Muscle of back (tissue), 11 donors: ENCODE results near the gene PNPLA3. TPM values are rescaled to one million over a fixed set of nuclear protein-coding genes. Genes with fewer than 3 reads are reported as not detected.
A peak's percentile ranks its signal among the peaks of the same experiment; 100 is the strongest.

Experiments
- DNase-seq, 3 donors: peaks; one replicate each; pipeline versions ENCODE4 v3.0.0 to v3.0.0-alpha.2; 2013
- polyA plus RNA-seq, 10 donors: library from polyadenylated mRNA; unstranded; fragments of 120-200 nt; gene quantifications; one replicate each; pipeline ENCODE4 v1.2.1, GENCODE V29; 2013; ENCODE audit not compliant: insufficient read length in 10 of 10

The PNPLA3 gene
- polyA plus RNA-seq, 10 donors = 0.21 to 1.1 (median 0.46) TPM

DNA sequence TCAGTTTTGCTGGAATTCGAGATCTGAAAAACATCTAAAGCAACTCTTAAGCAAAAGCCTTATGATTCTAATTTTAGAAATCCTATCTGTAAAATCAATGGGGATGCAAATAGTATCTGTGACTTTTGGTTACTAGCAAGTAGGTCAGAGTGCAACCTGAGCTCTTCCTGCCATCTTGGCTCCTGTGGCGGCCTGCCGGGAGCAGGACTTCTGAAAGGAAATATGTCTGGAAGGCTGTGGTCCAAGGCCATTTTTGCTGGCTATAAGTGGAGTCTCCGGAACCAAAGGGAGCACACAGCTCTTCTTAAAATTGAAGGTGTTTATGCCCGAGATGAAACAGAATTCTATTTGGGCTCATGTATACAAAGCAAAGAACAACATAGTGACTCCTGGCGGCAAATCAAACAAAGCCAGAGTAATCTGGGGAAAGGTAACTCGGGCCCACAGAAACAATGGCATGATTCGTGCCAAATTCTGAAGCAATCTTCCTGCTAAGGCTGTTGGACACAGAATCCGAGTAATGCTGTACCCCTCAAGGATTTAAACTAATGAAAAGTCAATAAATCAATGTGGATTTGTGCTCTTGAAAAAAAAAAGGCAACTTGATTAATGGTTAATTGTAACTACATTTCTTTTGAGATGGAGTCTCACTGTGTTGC, 33.3 kb downstream of the PNPLA3 start:
- DNase-seq = no peak

DNA sequence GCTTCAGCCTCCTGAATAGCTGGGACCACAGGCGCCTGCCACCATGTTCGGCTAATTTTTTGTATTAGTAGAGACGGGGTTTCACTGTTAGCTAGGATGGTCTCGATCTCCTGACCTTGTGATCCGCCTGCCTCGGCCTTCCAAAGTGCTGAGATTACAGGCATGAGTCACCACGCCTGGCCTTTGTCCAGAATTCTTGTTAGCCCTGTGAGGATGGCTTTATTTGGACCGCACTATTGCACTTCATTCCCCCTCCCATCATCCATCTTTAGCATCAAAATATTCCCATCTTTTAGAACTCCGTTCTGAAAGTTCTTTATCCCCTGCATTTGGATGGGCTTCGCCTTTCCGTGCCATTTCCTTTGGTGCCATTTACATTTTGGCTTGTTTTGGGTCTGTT, 34.3 kb downstream of the PNPLA3 start:
- no peak for DNase-seq

DNA sequence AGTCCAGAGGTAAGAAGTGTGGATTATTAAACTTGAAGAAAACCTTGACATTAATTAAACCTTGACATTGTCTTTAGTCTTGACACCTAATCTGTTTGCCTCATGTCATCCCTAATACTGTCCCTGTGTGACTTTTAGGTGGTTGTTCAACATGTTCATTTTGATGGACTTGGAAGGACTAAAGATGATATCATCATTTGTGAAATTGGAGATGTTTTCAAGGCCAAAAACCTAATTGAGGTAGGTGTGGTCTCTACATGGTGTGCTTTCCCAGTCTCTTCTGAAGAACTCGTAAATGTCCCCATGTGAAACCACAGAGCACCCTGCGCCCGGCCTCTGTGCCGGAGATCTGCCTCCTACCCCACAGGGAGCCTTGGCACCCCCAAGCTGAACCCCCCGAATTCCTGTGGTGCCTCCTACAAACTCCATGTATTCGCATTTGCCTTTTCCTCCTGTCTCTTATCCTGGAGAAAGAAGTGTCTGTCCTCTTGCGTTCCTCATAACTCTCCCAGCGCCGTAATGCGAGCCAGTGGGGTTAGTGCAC, 40.8 kb downstream of the PNPLA3 start:
- no peak for DNase-seq

DNA sequence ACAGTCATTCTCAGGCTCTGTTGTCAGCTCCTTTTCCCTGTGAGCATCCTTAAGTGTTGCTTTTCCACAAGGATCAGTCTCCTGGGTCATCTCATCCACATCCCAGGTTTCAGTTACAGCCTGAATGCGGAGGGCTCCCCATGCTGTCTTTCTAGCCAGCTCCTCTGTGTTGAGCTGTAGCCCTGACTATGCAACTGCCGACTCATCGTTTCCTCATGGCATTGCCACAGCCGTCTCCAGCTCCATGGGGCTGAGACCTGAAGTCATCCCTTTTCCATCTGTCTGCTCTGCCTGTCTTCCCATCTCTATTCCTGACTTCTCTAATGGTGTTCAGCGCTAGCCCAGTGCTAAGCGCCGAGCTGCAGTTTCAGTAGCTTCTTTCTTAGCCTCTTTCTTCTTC, 43.5 kb downstream of the PNPLA3 start:
- no peak for DNase-seq

DNA sequence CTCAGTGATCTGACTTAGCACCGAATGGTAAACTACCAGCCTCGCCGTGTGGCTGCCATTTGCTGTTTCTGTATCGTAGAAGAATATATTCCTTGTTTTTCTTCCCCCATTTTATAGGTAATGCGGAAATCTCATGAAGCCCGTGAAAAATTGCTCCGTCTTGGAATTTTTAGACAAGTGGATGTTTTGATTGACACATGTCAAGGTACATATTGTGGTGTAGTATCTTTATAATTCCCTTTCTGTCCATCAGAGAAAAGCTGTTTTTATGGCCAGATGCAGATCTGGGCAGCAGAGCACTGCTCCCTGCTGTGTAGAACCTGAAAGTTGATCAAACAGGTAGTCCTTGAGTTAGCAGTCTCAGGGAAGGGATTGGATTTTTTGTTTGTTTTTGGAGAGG, 45.0 kb downstream of the PNPLA3 start:
- no peak for DNase-seq

DNA sequence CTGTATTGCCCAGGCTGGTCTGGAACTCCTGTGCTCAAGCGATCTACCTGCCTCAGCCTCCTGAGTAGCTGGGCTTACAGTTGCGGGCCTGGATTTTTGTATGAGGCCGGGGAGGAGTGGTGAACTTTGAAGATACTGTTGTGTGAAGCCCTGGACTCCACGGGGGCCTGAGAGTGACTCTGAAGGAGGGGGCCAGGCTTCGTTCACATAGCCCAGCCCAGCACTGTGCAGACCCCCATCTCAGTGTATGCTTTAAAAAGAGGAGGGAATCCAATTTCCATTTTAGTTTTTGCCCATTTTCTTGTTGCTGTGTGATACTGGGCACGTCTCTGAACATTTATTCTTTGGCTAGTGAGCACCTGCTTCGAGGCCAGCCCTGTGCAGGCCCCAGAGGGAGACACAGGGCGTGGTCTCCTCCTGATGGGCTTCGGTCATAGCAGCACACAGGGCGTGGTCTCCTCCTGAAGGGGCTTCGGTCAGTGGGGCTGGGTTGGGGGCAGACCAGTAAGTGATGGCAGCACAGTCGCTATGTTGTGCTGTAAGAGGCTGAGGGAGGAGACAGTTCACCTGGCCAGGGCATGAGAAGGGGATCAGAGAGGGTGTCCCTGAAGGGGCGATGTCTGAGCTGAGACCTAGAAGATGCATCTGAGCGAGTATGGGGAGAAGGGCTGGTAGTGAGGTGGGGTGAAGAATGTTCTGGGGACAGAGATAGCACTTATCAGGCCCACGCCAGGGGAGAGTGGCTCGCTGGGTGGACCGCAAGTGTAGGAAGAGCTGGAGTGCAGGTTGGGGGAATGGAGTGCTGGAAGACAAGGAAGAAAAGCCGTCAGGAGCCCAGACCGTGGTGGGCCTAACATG, 45.6 kb downstream of the PNPLA3 start:
- DNase-seq = no peak

DNA sequence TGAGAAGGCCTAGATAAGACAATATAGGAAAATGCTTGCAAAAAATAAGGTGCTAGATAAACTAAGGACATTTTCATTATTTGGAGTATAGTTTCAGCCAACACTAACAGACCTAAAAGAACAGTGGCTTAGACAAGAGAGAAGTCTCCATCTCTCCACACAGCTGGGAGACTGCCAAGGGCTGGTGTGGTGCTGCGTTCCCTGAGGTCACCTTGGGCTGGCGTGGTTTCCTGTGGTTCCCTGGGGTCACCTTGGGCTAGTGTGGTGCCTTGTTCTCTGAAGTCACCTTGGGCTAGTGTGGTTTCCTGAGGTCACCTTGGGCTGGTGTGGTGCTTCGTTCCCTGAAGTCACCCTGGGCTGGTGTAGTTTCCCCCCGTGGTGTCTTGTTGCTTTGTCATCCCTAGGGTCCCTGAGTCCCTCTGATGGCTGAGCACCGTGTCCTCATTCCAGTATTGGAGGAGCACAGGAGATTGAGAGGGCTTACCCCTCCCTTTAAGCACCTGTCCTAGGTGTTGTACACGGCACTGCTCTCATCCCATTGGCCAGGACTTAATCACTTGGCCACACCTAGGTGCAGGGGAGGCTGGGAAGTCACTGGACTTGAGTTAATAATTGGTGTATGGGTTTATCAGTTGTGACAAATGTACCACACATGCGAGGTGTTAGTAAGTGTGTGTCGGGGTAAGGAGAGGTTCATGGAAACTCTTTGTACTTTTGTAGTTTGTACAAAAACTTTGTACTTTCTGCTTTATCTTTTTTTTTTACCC, 46.6 kb downstream of the PNPLA3 start:
- DNase-seq = no peak

DNA sequence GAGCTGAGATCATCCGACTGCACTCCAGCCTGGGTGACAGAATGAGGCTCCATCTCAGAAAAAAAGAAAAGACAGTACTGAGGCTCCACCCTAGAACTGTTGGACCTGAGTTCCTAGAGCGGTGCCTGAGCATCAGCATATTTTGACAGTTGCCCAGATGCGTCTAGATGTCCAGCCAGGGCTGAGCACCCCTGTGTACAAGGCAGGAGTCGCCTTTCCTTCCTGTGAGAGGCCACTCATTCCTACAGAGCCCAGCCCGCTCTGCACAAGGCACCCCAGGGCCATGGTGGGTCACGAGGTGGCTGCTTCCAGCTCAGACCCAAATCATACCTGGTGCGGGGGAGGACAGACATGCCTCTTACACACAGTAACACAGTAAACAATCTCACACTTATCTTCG, 47.5 kb downstream of the PNPLA3 start:
- no peak for DNase-seq

DNA sequence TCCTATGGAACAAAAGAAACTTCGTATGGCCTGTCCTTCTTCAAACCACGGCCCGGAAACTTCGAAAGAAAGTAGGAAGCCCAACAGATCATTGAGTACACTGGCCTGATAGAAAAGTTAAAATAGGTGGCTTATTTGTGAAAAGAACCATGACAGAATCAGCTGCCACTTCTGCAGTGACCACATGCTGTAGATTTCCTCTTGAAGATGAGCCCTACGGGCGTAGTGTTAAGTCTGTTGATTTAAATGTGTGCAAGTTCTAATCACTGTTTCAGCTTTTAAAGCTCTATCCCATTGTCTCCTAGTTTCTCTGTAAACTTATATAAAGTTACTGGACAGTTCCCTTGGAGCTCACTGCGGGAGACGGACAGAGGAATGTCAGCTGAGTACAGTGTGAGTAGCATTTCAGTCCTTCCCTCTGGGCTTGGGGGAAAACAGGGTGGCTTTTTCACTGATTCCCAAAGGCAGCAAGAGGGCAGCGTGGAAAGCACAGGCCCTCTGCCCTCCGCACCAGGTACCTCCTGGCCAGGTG, 49.4 kb downstream of the PNPLA3 start:
- DNase-seq = no peak

DNA sequence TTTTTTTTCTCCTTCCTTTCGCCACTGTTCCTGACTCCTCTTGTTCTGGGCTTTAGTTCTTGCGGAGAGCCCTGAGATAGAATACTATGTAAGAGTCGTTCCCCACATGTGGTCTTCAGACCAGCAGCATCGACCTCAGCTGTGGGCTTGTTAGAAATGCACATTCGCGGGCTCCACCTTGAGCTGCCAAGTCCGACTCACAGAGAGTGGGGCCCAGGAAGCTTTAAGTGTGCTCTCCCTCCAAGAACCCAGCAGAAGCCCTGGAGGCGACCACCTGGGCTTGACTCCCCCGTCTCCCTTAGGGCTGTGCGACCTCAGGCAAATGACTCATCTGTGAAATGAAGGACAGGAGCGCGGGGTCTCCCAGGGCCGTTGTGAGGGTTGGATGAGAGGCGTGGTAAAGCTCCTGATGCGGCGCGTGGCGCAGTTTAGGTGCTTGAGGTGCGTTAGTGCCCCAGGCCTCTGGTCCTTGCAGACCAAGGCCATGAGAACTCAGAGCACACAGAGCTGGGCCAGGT, 50.5 kb downstream of the PNPLA3 start:
- no peak for DNase-seq

DNA sequence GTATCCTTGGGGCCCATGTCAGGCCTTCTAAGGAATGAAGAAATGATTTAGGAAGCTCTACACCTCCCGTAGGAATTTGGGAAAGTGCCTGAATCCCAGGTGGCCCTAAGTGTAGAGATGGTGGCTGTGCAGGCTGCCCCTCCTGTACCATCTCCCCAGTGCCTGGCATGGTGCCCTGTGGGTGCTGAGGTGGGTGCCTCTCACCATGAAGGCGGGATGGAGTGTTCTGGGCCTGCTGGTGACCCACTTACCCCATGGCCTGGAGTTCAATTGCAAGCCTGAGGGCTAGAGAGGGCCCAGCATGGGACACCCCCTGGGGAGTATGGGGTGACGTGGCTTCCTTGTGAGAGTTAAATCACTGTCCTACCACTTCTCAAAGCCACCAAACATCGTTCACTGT, 51.4 kb downstream of the PNPLA3 start:
- no peak for DNase-seq

DNA sequence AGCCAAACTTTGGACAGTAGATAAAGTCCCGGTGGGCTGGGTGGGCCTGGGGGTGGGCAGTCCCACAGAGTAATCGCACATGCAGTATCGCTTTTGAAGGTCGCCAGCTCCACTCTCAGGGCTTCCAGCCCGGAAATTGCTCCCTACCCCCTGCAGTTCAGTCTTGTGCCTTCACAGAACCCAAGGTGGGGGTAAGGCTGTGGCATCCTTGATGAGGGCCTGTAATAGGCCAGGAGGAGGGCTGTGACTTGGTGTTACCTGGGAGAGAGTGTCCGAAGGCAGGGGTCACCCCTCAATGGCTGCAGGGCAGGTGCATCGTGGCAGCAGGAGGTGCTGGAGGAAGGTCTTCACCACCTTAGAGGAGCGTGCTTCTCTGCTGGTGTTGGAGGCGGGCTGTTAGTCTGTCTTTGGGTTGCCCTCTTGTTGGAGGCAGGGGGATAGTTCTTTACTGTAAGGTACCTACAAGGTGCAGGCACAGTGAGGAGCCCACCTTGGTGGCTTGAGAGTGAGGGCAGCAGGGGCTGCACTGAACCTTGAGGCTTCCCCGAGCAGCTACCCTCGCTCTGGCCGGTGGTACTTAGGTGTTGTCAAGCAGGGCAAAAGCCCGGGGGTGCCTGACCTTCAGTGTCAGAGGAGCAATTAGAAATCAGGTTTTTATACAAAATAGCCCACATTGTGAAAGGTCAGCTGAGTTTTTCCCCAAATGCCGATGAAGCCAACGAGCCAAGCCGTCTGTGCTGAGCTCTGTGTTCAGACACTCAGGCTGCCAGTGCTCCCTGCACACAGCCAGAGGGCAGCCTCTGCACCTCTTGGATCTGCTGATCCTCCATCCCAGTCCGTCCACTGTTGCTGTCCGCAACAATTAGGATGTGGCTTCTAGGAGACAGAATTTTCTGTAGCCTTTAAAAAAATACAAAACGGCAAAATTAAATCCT, 53.5 kb downstream of the PNPLA3 start:
- no peak for DNase-seq

DNA sequence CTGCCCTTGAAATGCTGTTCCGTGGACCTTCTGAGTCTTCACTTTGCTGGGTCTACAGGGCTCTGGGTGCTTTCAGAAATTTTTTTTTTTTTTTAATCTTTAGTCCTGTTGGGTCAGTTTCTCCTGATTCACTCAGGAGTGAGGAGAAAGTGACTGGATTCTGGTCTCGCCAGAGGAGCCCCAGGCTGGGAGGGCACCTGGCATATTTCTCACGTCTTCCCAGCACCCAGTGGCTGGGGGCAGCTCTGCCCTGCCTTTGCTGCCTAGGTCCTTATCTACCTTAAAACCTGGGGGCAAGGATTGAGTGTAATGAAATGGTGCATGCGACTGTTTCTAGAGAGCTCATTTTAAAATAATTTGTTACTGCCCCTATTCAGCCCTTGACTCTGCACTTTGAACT, 55.0 kb downstream of the PNPLA3 start:
- DNase-seq = no peak

DNA sequence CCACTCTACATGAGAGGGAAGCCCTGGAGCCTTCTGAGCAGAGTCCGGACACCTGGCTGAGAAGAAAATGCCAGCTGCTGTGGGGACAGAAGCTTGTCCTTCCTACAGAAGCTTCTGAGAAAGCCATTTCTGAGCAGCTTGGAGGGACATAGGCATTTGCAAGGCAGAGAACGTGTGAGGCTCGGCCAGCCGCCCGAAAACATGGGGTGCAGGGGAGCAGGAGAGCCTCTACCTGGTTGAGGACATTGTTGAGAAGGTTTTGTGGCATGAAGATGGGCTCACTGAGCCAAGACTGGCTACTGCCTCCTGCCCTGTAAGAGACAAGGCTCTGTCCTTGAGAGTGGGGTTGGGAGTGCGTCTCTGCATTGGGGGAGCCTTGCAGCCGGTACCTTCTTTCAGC, 57.0 kb downstream of the PNPLA3 start:
- DNase-seq = no peak

DNA sequence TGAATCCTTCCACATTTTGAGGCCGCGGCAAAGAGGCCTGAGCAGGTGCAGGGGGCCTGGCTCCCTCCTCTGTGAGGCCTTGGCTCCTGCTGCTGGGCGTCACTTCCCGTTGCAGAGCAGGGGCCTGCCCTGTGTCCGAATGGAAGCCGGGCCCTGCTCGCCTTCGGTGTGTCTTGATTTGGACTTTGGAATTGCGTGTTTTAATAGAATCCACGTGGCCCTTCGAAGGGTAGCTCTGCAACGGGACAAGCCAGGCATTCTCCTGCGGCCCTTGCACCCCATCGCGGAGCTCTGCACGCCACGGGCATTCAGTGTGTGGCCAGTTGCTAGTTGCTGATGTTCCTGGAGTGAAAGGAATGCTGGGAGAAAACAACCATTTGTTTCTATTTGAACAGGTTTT, 57.4 kb downstream of the PNPLA3 start:
- no peak for DNase-seq

DNA sequence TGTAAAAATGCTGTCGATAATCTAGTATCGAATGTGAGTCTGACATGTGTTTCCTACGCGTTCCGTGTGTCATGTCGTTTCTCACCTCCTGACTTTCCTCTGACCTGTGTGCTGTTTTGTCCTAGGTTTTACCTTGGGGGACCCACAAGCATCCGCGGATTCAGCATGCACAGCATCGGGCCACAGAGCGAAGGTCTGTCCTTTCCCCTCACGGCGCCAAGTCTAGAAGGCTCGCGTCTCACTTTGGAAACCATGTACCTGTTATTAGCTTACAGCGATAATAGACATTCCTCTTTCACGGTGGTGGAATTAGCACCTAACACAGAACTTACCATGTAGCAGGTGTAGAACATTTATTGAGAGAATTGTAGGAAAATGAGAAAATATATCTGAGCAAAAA, 60.2 kb downstream of the PNPLA3 start:
- no peak for DNase-seq

DNA sequence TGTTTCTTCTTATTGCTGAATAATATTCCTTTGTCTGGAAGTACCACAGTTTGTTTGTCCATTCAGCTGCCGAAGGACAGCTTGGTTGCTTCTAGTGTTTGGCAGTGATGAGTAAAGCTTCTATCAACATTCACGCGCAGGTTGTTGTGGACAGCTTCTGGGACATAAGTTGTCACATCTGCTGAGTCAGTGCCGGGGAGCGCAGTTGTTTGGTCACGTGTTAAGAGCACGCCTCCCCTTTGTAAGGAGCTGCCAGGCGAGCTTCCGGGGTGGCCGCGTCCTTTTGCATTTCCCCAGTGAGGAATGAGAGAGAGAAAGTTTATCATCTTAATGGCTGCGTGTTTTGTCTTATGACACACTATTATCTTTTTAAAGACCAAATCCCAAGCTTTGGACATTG, 61.9 kb downstream of the PNPLA3 start:
- DNase-seq = no peak

DNA sequence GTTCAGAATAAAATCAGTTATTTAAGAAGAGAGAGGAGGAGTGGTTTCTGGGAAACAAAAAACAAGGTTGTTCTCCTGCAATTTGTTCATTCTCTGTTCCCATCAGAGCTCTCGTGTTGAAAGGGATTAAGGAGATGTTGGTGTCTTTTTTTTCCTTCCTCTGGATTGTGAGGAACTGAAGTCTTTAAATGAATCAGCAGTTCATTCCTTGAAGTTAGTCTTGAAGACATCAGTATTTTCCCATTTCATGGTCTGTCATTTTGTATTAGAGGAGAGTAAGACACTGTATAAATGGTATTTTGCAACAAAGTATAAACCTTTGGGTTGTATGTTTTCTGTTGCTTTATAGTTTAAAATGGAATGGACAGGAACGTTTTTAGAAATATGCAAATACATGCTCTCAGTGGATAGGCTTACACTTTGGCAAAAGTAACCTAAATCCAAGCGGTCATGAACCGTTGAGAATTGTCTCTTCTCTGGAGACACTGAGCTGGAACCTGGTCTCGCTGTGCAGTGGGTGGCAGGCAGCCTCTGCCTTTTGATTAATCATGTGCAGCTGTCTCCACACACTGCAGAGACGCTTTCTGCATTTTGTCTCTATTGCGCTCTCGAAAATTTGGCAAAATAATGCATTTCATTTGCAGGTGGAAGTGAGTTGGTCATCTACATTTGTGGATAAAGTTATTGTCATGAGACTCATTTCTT, 64.7 kb downstream of the PNPLA3 start:
- DNase-seq = peak in 1 of 3 donors; percentile 41

DNA sequence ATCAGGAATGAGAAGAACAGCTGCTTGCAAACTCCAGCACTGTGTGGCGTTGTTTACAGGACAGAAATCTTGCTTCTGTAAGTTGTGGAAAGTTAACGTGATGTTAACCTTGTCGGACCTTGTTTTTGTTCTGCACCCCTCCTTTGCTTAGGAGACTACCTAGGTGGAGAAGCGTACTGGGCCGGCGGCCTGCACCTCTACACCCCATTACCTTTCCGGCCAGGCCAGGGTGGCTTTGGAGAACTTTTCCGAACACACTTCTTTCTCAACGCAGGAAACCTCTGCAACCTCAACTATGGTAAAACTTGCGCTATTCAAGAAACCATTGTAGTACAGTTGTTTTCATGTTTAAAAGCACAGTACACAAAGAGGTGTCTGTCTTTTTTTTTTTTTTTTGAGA, 65.4 kb downstream of the PNPLA3 start:
- no peak for DNase-seq

DNA sequence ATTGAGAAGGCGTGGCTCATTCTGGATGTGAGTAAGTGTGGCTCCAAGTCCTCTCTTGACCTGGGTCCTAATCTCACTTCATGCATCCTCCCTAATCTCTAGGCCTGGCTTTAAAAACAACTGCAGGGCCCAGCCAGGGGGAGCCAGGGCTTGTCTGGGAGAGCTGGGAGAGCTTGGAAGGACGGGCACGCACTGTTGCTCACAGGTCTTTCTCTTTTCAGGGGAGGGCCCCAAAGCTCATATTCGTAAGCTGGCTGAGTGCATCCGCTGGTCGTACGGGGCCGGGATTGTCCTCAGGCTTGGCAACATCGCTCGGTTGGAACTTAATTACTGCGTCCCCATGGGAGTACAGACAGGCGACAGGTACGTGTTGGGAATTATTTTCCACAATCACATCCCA, 66.4 kb downstream of the PNPLA3 start:
- DNase-seq = no peak
